K562 (cell line): Measurements from ENCODE around the gene SPTBN4. TPM values are rescaled to one million over a fixed set of nuclear protein-coding genes. Genes with fewer than 3 reads are reported as not detected.

ENCODE experiments used
- FOXJ3 ChIP-seq: sonication (generic); formaldehyde crosslinking; IDR thresholded peaks from 2 replicates; pipeline ENCODE4 v1.4.0; 2020; ENCODE audit warnings: mild to moderate bottlenecking, missing genetic modification reagents
- FUS ChIP-seq: fragments of 200-400 bp; formaldehyde crosslinking; optimal IDR thresholded peaks from 2 replicates; pipeline ENCODE3; 2017; ENCODE audit warnings: low read depth, low read length
- HNRNPH1 ChIP-seq: fragments of 200-400 bp; formaldehyde crosslinking; optimal IDR thresholded peaks from 2 replicates; pipeline ENCODE3; 2017; ENCODE audit warnings: low read depth, mild to moderate bottlenecking, low read length, moderate library complexity
- HNRNPK ChIP-seq: fragments of 200-400 bp; formaldehyde crosslinking; IDR thresholded peaks from one replicate; pipeline ENCODE4 v1.6.1; 2018; ENCODE audit warnings: mild to moderate bottlenecking, low read depth, low read length; ENCODE audit not compliant: poor library complexity, severe bottlenecking
- MCM5 ChIP-seq: fragments of 450-650 bp; IDR thresholded peaks from 2 replicates; pipeline ENCODE4 v1.6.1; 2016; ENCODE audit warnings: low read depth
- MEF2D ChIP-seq: conservative IDR thresholded peaks from 2 replicates; pipeline ENCODE4 v1.6.1; 2016; ENCODE audit warnings: low read depth, missing genetic modification characterization, missing compliant biosample characterization
- MIER1 ChIP-seq: fragments of 450-650 bp; IDR thresholded peaks from 2 replicates; pipeline ENCODE4 v1.6.1; 2016; ENCODE audit warnings: antibody characterized with exemption, mild to moderate bottlenecking, low read depth
- NFRKB ChIP-seq: fragments of 450-650 bp; IDR thresholded peaks from 2 replicates; pipeline ENCODE4 v1.6.1; 2016; ENCODE audit warnings: low read depth
- PHF20 ChIP-seq: fragments of 450-650 bp; IDR thresholded peaks from 2 replicates; pipeline ENCODE4 v1.6.1; 2018; ENCODE audit not compliant: partially characterized antibody
- PRPF4 ChIP-seq: fragments of 200-400 bp; formaldehyde crosslinking; IDR thresholded peaks from one replicate; pipeline ENCODE4 v1.6.1; 2017; ENCODE audit warnings: low read length, low read depth, mild to moderate bottlenecking; ENCODE audit not compliant: insufficient read depth, poor library complexity, severe bottlenecking
- SAFB ChIP-seq: fragments of 200-400 bp; formaldehyde crosslinking; IDR thresholded peaks from 2 replicates; pipeline ENCODE4 v1.6.1; 2017; ENCODE audit warnings: low read depth, low read length, borderline replicate concordance
- SMAD4 ChIP-seq: fragments of 250-450 bp; sonication (Bioruptor Pico); conservative IDR thresholded peaks from 2 replicates; pipeline ENCODE4 v1.8.0; 2021; ENCODE audit warnings: inconsistent platforms, mild to moderate bottlenecking, moderate library complexity
- SMC3 ChIP-seq: conservative IDR thresholded peaks from 2 replicates; pipeline ENCODE4 v1.6.1; 2011; ENCODE audit warnings: low read depth, low read length, improper control_type of control experiment; ENCODE audit not compliant: insufficient read depth
- ZBTB40 ChIP-seq, 2 experiments: fragments of 450-650 bp in 1 of 2; sonication (generic) in 1 of 2; formaldehyde crosslinking in 1 of 2; IDR thresholded peaks; 2 replicates each; pipeline versions ENCODE4 v1.7.1 to v1.9.0; 2016 to 2022; ENCODE audit warnings: inconsistent platforms in 1 of 2, mild to moderate bottlenecking in 1 of 2, missing genetic modification reagents in 1 of 2
- ZKSCAN1 ChIP-seq: fragments of 150-350 bp; IDR thresholded peaks from 2 replicates; pipeline ENCODE4 v1.6.1; 2016; ENCODE audit warnings: low read depth, low read length
- ZNF197 ChIP-seq: fragments of 200-800 bp; sonication (Bioruptor generic); IDR thresholded peaks from 2 replicates; pipeline ENCODE4 v1.6.1; 2016; ENCODE audit warnings: low read depth, missing genetic modification characterization, missing compliant biosample characterization
- ZNF347 ChIP-seq: fragments of 450-650 bp; formaldehyde crosslinking; IDR thresholded peaks from 2 replicates; pipeline ENCODE4 v1.4.0; 2020; ENCODE audit warnings: low read depth, mild to moderate bottlenecking, moderate library complexity
- ZNF41 ChIP-seq: fragments of 250-450 bp; sonication (Bioruptor Pico); conservative IDR thresholded peaks from 2 replicates; pipeline ENCODE4 v1.4.0; 2020; ENCODE audit warnings: mild to moderate bottlenecking
- ZNF696 ChIP-seq: fragments of 250-450 bp; sonication (Bioruptor Pico); conservative IDR thresholded peaks from 2 replicates; pipeline ENCODE4 v1.4.0; 2020; ENCODE audit warnings: mild to moderate bottlenecking, moderate library complexity
- ZNF707 ChIP-seq: fragments of 250-450 bp; sonication (Bioruptor Pico); conservative IDR thresholded peaks from 2 replicates; pipeline ENCODE4 v1.8.0; 2022; ENCODE audit warnings: inconsistent platforms, mild to moderate bottlenecking, moderate library complexity
- ZNF79 ChIP-seq: fragments of 250-450 bp; sonication (Bioruptor Pico); IDR thresholded peaks from 2 replicates; pipeline ENCODE4 v1.4.0; 2020; ENCODE audit warnings: low read depth, mild to moderate bottlenecking, moderate library complexity
- polyA plus RNA-seq, 8 experiments: library from polyadenylated mRNA; depleted of rRNA in 4 of 8; stranded (reverse) in 5 of 8; unstranded in 3 of 8; fragments of >200 nt; fragmentation: Nextera tagmentation in 2 of 8; fragmentation: Illumina TruSeq in 1 of 8; extraction: Ambion mirVana in 2 of 8; extraction: Trizol in 1 of 8; gene quantifications; 2 replicates each; pipeline versions ENCODE4 v1.2.1 to v1.2.3, GENCODE V29; 2011 to 2014; ENCODE audit warnings: inconsistent platforms in 1 of 8, missing spikeins in 1 of 8
- total RNA-seq, 7 experiments: library from RNA; depleted of rRNA in 6 of 7; stranded (reverse); fragments of >200 nt in 6 of 7; fragmentation: Illumina TruSeq in 2 of 7; extraction: Trizol in 2 of 7; gene quantifications; 2 replicates each; pipeline versions ENCODE4 v1.2.1 to v1.2.3, GENCODE V29; 2011 to 2021; ENCODE audit warnings: low replicate concordance in 1 of 7

Gene SPTBN4
- total and polyA plus RNA-seq, 9 of the 15 experiments (the other 6 are each of a cell fraction or from before 2014, with no cell fraction given), result 0.01 to 1.5 (median 0.86) TPM

DNA sequence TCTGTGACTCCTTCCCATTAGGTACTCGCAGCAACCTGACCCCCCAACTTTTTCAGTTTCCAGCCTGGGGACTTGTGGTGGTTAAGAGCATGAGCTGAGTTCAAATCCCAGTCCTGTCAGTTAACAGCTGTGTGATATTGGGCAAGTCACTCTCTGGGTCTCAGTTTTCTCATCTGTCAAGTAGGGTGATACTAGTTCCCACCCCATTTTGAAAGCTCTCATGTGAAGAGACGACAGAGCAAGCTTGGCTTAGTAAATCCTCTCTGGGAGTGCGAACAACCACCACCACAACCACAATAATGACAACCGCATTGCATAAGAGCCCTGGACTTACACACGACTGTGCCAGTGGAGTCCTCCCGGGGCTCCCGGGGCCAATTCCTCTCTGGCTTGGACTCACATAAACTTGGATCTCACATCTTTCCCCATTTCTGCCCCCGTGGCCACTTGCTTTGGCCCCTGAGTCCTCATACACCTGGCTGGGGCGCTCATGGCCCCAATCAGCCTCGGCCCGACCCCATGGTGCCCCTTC lies 1.7 kb upstream of the SPTBN4 start (continued):
- TF ChIP-seq ZBTB40 (IDR thresholded peaks at IDR 0.05) (peak; percentile 42; the same call in 1 of the 2 replicates), ZBTB40 (CRISPR knock-in tag; IDR thresholded peaks at IDR 0.05) (no peak), ZNF707 (no peak), ZNF41 (CRISPR knock-in tag) (0 out of 2 replicates have a peak, but pooled peaks have one; percentile 3), PHF20 (peak; percentile 78), PRPF4 (no peak), ZNF347 (no peak), ZKSCAN1 (no peak; the same call in 1 of the 2 replicates), ZNF197 (no peak), HNRNPK (no peak), SMC3 (no peak), FOXJ3 (CRISPR knock-in tag) (no peak), MCM5 (no peak), MIER1 (peak; percentile 11; the same call in 1 of the 2 replicates), ZNF79 (no peak), NFRKB (peak; percentile 53; the same call in 1 of the 2 replicates), ZNF696 (CRISPR knock-in tag) (no peak), SMAD4 (CRISPR knock-in tag) (0 out of 2 replicates have a peak, but pooled peaks have one; percentile 9), HNRNPH1 (no peak), MEF2D (no peak), FUS (no peak), SAFB (no peak)
